Measurements from ENCODE around the gene RRP12. TPM values are rescaled to one million over a fixed set of nuclear protein-coding genes. Genes with fewer than 3 reads are reported as not detected.
"Not testable (repeated sequence)": the region's sequence is repeated elsewhere in the genome, so short reads cannot be mapped to it uniquely, and the experiment has no call there.

The RRP12 gene
- total RNA-seq, 1 experiment from 2014 or later: 41.7 TPM

DNA sequence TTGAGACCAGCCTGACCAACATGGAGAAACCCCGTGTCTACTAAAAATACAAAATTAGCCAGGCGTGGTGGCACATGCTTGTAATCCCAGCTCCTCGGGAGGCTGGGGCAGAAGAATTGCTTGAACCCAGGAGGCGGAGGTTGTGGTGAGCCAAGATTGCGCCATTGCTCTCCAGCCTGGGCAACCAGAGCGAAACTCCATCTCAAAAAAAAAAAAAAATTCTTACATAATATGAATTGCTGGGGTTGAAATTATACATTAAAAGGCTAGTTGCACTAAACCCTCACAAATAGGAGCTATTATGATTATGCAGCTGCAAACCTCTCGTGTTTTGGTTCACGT is 22.6 kb upstream of the RRP12 start:
- H3K27me3 ChIP-seq (ENCODE audit: control insufficient read depth, insufficient read depth, low read length); H3K4me3 ChIP-seq (ENCODE audit: insufficient read depth, low read depth, low read length); DNase-seq; H3K36me3 ChIP-seq (replicated peaks; ENCODE audit: control insufficient read depth, insufficient read depth, low read length): not testable (repeated sequence)

GRCh38 chr10:97416565-97416964 is 15.4 kb upstream of the RRP12 start:
- Histone ChIP-seq H3K27me3 (ENCODE audit: control insufficient read depth, insufficient read depth, low read length) (no peaks in the 10 kb centered on the region), H3K4me3 (ENCODE audit: insufficient read depth, low read depth, low read length) (no peak overlapping the region), H3K36me3 (replicated peaks; ENCODE audit: control insufficient read depth, insufficient read depth, low read length) (no peaks in the 10 kb centered on the region)
- no peak for DNase-seq

GRCh38 chr10:97412891-97413304 is 11.8 kb upstream of the RRP12 start:
- H3K4me3 ChIP-seq (ENCODE audit: insufficient read depth, low read depth, low read length): no peak overlapping the region
- no peaks in the 10 kb centered on the region for H3K27me3 ChIP-seq (ENCODE audit: control insufficient read depth, insufficient read depth, low read length)
- no peak for DNase-seq
- H3K36me3 ChIP-seq (replicated peaks; ENCODE audit: control insufficient read depth, insufficient read depth, low read length): no peaks in the 10 kb centered on the region

- DNase-seq: peak; percentile 2
- no peak overlapping the region for H3K4me3 ChIP-seq (ENCODE audit: insufficient read depth, low read depth, low read length)
- no peaks in the 10 kb centered on the region for H3K27me3 ChIP-seq (ENCODE audit: control insufficient read depth, insufficient read depth, low read length)
- H3K36me3 ChIP-seq (replicated peaks; ENCODE audit: control insufficient read depth, insufficient read depth, low read length): no peaks in the 10 kb centered on the region
Observed at GRCh38 chr10:97411406-97411805, 10.3 kb upstream of the RRP12 start.

- H3K27me3 ChIP-seq (ENCODE audit: control insufficient read depth, insufficient read depth, low read length): no peaks in the 10 kb centered on the region
- no peak for DNase-seq
- no peak overlapping the region for H3K4me3 ChIP-seq (ENCODE audit: insufficient read depth, low read depth, low read length)
- H3K36me3 ChIP-seq (replicated peaks; ENCODE audit: control insufficient read depth, insufficient read depth, low read length): no peaks in the 10 kb centered on the region
Observed at GRCh38 chr10:97408496-97408992, 7.4 kb upstream of the RRP12 start.

DNA sequence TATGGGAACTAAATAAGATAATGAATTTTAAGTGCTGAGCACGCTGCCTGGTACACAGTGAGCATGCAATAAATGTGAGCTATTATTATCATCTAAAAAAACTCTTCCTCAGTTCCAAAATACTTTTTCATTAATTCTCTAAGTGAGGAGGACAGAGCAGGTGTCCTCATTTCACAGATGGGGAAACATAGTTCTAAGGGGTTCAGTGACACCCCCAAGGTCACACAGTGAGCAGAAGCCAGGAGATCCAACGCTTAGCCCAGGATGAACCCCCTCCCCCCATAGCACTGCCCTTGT is 6.8 kb upstream of the RRP12 start:
- no peaks in the 10 kb centered on the region for H3K36me3 ChIP-seq (replicated peaks; ENCODE audit: control insufficient read depth, insufficient read depth, low read length)
- H3K4me3 ChIP-seq (ENCODE audit: insufficient read depth, low read depth, low read length): no peak overlapping the region
- DNase-seq: no peak
- H3K27me3 ChIP-seq (ENCODE audit: control insufficient read depth, insufficient read depth, low read length): no peaks in the 10 kb centered on the region

DNA sequence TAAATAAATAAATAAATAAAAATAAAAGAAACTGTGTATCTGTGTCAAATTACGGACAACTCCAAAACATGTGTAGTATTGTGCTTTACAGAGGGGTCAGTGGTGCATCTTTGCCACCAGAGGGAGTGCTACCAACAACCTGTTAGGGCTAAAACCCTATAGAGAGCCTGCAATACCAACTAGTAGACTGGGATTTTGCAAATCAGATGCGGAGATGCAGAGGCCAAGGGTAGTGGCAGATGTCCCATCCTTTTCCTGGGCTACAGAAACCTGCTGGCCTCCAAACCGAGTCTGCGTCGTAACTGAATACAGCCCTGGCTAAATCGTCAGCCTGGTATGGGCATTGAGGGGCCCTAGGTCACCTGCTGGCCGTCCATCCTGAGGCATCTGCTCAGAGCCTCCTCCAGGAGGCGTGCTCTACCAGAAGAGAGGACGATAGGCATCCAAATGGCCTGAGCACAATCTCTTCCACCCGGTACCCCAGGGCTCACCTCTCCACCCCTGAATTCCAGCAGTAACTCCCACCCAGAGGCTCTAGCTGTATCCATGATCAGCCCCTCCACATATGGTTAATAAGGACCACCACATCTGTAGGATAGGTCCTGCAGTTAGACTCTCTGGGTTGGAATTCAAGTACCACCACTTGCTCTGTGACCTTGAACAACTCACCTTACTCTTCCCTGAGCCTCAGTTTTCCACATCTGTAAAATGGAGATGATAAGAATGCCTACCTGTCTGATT is 6.2 kb upstream of the RRP12 start:
- H3K27me3 ChIP-seq (ENCODE audit: control insufficient read depth, insufficient read depth, low read length): no peaks in the 10 kb centered on the region
- H3K36me3 ChIP-seq (replicated peaks; ENCODE audit: control insufficient read depth, insufficient read depth, low read length): no peaks in the 10 kb centered on the region
- peak; percentile 87 for DNase-seq
- peak overlapping the region; percentile 19 for H3K4me3 ChIP-seq (ENCODE audit: insufficient read depth, low read depth, low read length)

DNA sequence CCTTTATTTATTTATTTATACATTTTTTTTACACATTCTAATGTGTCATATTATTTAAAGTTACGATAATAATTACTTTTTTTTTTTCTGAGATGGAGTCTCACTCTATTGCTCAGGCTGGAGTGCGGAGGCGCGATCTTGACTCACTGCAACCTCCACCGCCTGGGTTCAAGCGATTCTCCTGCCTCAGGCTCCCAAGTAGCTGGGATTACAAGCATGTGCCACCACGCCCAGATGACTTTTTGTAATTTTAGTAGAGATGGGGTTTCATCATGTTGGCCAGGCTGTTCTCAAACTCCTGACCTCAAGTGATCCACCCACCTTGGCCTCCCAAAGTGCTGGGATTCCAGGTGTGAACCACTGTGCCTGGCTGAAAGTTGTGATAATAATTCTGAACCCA is 5.3 kb upstream of the RRP12 start:
- not testable (repeated sequence) for DNase-seq; H3K27me3 ChIP-seq (ENCODE audit: control insufficient read depth, insufficient read depth, low read length); H3K36me3 ChIP-seq (replicated peaks; ENCODE audit: control insufficient read depth, insufficient read depth, low read length); H3K4me3 ChIP-seq (ENCODE audit: insufficient read depth, low read depth, low read length)

GRCh38 chr10:97406064-97406463 is 4.9 kb upstream of the RRP12 start:
- no peak overlapping the region for H3K4me3 ChIP-seq (ENCODE audit: insufficient read depth, low read depth, low read length)
- no peaks in the 10 kb centered on the region for H3K36me3 ChIP-seq (replicated peaks; ENCODE audit: control insufficient read depth, insufficient read depth, low read length)
- H3K27me3 ChIP-seq (ENCODE audit: control insufficient read depth, insufficient read depth, low read length): no peaks in the 10 kb centered on the region
- DNase-seq: no peak

GRCh38 chr10:97404044-97404443 is 2.9 kb upstream of the RRP12 start:
- H3K27me3 ChIP-seq (ENCODE audit: control insufficient read depth, insufficient read depth, low read length): no peaks in the 10 kb centered on the region
- no peak for DNase-seq
- no peaks in the 10 kb centered on the region for H3K36me3 ChIP-seq (replicated peaks; ENCODE audit: control insufficient read depth, insufficient read depth, low read length)
- H3K4me3 ChIP-seq (ENCODE audit: insufficient read depth, low read depth, low read length): no peak overlapping the region

- Histone ChIP-seq H3K27me3 (ENCODE audit: control insufficient read depth, insufficient read depth, low read length) (no peaks in the 10 kb centered on the region), H3K36me3 (replicated peaks; ENCODE audit: control insufficient read depth, insufficient read depth, low read length) (peaks cover 2% of the 10 kb centered on the region; the same call in 1 of the 2 replicates), H3K4me3 (ENCODE audit: insufficient read depth, low read depth, low read length) (no peak overlapping the region)
- DNase-seq: no peak
Observed at GRCh38 chr10:97401455-97401919, 347 bp upstream of the RRP12 start.

DNA sequence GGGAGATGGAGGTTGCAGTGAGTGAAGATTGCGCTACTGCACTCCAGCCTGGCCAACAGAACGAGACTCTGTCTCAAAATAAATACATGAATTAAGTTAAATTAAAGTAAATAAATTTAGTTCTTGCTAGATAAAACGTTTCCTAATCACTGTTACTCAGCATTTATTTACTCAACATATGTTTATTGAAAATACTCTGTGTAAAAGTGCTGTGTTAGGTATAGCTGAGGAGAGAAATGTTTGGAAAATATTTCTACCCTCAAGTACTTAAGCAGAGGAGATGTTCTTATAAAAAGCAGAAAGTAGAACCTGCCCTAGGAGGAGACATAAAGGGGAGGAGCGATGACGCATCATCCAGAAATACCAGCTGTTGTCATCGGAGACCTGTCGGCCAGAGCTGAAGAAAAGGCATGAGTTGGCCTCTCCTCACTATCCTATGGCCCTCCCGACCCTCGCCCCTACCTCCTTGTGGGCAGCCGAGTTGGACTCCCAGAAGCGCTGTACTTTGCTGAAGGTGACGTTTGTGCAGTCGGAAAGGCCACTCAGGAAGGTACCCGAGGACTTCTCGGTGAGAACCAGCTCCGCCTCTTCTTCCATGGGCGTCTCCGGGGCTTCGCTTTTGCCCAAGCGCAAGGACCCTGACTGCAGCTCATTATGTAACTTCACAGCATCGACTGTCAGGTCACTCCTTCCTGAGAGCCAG is 1.1 kb downstream of the RRP12 start:
- Histone ChIP-seq H3K36me3 (replicated peaks; ENCODE audit: control insufficient read depth, insufficient read depth, low read length) (peaks cover 8% of the 10 kb centered on the region), H3K4me3 (ENCODE audit: insufficient read depth, low read depth, low read length) (peak overlapping the region; percentile 44), H3K27me3 (ENCODE audit: control insufficient read depth, insufficient read depth, low read length) (no peaks in the 10 kb centered on the region)
- DNase-seq: peak; percentile 57

DNA sequence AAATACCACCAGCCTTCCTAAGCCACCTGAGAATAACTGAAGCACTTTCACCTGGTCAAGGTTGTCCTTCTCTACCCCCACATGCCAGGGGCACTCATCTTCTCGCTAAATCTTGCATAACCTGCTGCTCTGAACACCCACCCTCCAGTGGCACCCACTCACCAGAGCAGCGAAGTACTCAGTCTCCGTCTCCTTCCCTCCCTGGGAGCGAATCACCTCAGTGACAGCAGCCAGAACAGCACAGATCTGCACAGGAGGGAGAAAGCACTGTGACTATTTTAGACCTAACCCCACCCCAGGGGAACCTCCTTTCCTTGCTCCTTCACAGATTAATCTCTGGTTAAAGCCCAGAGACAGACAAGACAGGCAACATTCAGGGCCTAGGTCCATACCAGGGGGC is 5.1 kb downstream of the RRP12 start:
- Histone ChIP-seq H3K4me3 (ENCODE audit: insufficient read depth, low read depth, low read length) (no peak overlapping the region), H3K27me3 (ENCODE audit: control insufficient read depth, insufficient read depth, low read length) (no peaks in the 10 kb centered on the region), H3K36me3 (replicated peaks; ENCODE audit: control insufficient read depth, insufficient read depth, low read length) (peaks cover 17% of the 10 kb centered on the region)
- no peak for DNase-seq

- H3K27me3 ChIP-seq (ENCODE audit: control insufficient read depth, insufficient read depth, low read length): no peaks in the 10 kb centered on the region
- DNase-seq: no peak
- H3K36me3 ChIP-seq (replicated peaks; ENCODE audit: control insufficient read depth, insufficient read depth, low read length): peaks cover 32% of the 10 kb centered on the region
- no peak overlapping the region for H3K4me3 ChIP-seq (ENCODE audit: insufficient read depth, low read depth, low read length)
Observed at GRCh38 chr10:97393034-97393573, 8.0 kb downstream of the RRP12 start.

GRCh38 chr10:97390091-97390490 is 11.0 kb downstream of the RRP12 start:
- Histone ChIP-seq H3K27me3 (ENCODE audit: control insufficient read depth, insufficient read depth, low read length) (no peaks in the 10 kb centered on the region), H3K4me3 (ENCODE audit: insufficient read depth, low read depth, low read length) (no peak overlapping the region), H3K36me3 (replicated peaks; ENCODE audit: control insufficient read depth, insufficient read depth, low read length) (peaks cover 28% of the 10 kb centered on the region)
- DNase-seq: no peak

Data from H7 (cell line).